GM20000 (cell line): ENCODE measurements around the gene IFNL1.
"Not testable (repeated sequence)": the region's sequence is repeated elsewhere in the genome, so short reads cannot be mapped to it uniquely, and the experiment has no call there.

Experiments used
- DNase-seq: peaks from one replicate; pipeline ENCODE4 v3.0.0; 2012; ENCODE audit warnings: low spot score
- TF ChIP-seq, protein P1 (sequence below): IDR thresholded peaks from 2 replicates; pipeline ENCODE4 v1.5.1; 2012; ENCODE audit warnings: mild to moderate bottlenecking, control low read depth; ENCODE audit errors: extremely low read depth, missing control alignments

Gene IFNL1

DNA sequence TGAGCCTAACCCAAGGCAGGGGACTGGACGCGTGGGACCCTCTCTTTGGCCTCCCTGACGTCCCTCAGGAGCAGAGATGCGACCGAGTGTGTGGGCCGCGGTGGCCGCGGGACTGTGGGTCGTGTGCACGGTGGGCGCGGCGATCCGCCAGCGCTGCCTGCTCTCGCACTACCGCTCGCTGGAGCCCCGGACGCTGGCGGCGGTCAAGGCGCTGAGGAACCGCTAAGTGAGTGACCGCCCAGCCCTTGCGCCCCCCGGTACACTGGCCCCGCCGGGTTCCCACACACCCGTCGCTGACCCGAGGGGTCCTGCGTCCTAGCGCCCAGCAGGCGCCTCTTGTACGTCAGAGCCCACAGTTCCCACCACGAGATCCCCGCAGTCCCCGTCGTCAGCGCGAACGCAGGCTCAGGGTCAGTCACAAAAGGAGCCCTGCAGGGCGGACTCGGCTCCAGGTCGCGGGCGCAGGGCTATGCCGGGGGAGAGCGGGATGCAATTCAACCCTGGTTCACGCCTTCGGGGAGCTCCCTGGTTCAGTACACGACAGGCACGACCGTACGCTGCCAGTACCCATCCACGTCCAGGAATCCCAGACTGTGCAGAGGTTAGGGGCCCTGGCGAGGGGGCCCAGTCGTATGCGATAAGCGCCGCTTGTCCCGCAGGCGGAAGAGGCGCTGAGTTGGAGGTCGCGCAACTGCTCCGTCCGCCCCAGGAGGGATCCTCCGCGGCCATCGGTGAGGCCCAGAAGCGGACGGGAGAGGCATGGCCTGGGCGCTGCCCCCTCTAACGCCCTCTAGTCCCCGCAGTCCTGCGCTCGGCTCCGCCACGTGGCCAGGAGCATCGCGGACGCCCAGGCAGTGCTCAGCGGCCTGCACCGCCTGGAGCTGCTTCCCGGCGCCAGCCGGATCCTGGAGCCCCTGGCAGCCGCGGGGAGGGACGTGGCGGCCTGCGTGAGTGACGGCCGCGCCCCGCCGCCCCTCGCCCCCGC, 31.6 kb upstream of the IFNL1 start:
- TF ChIP-seq, protein P1, sequence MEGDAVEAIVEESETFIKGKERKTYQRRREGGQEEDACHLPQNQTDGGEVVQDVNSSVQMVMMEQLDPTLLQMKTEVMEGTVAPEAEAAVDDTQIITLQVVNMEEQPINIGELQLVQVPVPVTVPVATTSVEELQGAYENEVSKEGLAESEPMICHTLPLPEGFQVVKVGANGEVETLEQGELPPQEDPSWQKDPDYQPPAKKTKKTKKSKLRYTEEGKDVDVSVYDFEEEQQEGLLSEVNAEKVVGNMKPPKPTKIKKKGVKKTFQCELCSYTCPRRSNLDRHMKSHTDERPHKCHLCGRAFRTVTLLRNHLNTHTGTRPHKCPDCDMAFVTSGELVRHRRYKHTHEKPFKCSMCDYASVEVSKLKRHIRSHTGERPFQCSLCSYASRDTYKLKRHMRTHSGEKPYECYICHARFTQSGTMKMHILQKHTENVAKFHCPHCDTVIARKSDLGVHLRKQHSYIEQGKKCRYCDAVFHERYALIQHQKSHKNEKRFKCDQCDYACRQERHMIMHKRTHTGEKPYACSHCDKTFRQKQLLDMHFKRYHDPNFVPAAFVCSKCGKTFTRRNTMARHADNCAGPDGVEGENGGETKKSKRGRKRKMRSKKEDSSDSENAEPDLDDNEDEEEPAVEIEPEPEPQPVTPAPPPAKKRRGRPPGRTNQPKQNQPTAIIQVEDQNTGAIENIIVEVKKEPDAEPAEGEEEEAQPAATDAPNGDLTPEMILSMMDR = no peak
- no peak for DNase-seq

DNA sequence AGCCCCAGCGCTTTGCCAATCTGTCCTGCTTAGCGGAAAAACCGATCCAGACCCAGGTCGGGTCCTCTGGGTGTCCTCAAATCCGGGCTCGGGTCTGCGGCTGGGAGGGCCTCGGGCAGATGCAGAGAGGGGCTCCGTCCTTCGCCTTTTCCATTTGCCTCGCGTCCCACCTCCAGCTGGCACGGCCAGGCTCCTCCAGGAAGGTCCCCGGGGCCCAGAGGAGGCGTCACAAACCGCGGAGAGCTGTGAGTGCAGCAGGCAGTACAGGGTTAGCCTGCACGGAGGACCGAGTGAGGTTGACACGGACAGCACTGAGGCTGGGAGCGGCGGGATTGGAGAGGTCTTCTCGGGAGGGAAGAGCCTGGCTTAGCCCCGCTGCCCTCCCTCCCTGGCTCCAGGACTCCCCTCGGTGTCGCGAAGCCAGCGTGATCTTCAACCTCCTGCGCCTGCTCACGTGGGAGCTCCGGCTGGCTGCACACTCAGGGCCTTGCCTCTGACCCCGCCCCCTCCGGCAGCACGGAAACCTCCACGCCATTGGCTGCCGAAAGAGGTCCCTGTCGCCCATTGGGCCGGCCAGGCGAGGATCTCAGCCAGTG, 30.8 kb upstream of the IFNL1 start:
- DNase-seq = no peak

DNA sequence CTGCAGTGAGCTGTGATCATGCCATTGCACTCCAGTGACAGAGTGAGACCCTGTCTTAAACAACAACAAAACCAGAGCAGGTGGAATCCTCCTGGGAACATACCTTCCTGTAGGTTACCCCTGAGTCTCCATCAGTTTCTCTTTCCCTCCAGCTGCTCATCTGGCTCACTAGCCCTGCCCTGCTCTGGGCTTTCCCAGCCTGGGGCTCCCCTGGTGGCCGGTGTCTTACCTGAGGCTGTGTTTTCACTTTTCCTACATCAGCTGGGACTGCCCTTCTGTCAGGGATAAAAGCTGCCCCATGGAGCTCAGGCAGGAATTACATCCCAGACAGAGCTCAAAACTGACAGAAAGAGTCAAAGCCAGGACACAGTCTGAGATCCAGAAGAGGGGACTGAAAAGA, 28.1 kb upstream of the IFNL1 start, which contains the start of gene IFNL2:
IFNL2 (plus strand) TSS at position 312 of the 400 bp plus-strand sequence. CDS start 173 bp downstream, outside the sequence.
- DNase-seq = not testable (repeated sequence)

More for the DNA sequence above, 30.8 kb upstream of the IFNL1 start:
- TF ChIP-seq, protein P1 = no peak

- not testable (repeated sequence) for DNase-seq
Measured at GRCh38 chr19:39268531-39269223, 27.5 kb upstream of the IFNL1 start.

GRCh38 chr19:39269369-39269768, 26.8 kb upstream of the IFNL1 start:
- DNase-seq = not testable (repeated sequence)

GRCh38 chr19:39270036-39270871, 26.0 kb upstream of the IFNL1 start:
- TF ChIP-seq, protein P1 = no peak
- DNase-seq = no peak

GRCh38 chr19:39273859-39274258, 22.3 kb upstream of the IFNL1 start:
- DNase-seq = not testable (repeated sequence)

- no peak for DNase-seq
- TF ChIP-seq, protein P1 = no peak
Measured at GRCh38 chr19:39275578-39275977, 20.6 kb upstream of the IFNL1 start.

GRCh38 chr19:39276740-39277139, 19.5 kb upstream of the IFNL1 start:
- TF ChIP-seq, protein P1 = no peak
- no peak for DNase-seq
